KMS-11 (cell line): ENCODE measurements around the gene MAPK14.

Experiments used
- H2AFZ ChIP-seq: fragments of 200-600 bp; sonication (generic); 2 replicates; pipeline ENCODE4 v1.6.1; 2016; ENCODE audit warnings: antibody characterized with exemption, mixed run types, low read depth
- H3K27ac ChIP-seq: fragments of 200-600 bp; sonication (generic); 2 replicates; pipeline ENCODE4 v1.6.1; 2016; ENCODE audit warnings: mild to moderate bottlenecking, mixed run types
- H3K27me3 ChIP-seq: fragments of 200-600 bp; sonication (generic); 2 replicates; pipeline ENCODE4 v1.6.1; 2017; ENCODE audit warnings: mild to moderate bottlenecking, low read depth, mixed run types, moderate library complexity; ENCODE audit not compliant: insufficient read depth
- H3K36me3 ChIP-seq: fragments of 200-600 bp; sonication (generic); 2 replicates; pipeline ENCODE4 v1.6.1; 2017; ENCODE audit warnings: mild to moderate bottlenecking, mixed run types; ENCODE audit not compliant: insufficient read depth
- H3K4me1 ChIP-seq: fragments of 200-600 bp; sonication (generic); 2 replicates; pipeline ENCODE4 v1.6.1; 2016; ENCODE audit warnings: mild to moderate bottlenecking, low read depth, mixed run types; ENCODE audit not compliant: poor library complexity, severe bottlenecking
- H3K4me2 ChIP-seq: fragments of 200-600 bp; sonication (generic); 2 replicates; pipeline ENCODE4 v1.7.0; 2016; ENCODE audit warnings: mild to moderate bottlenecking, mixed run types
- H3K4me3 ChIP-seq: fragments of 200-600 bp; sonication (generic); IDR thresholded peaks from 2 replicates; pipeline ENCODE4 v1.6.1; 2017; ENCODE audit warnings: low read depth, low read length, mixed read lengths; ENCODE audit not compliant: insufficient read depth
- H3K79me2 ChIP-seq: fragments of 200-600 bp; sonication (generic); 2 replicates; pipeline ENCODE4 v1.6.1; 2016; ENCODE audit warnings: low read depth, mixed run types; ENCODE audit not compliant: insufficient read depth
- H3K9ac ChIP-seq: fragments of 200-600 bp; sonication (generic); 2 replicates; pipeline ENCODE4 v1.6.1; 2016; ENCODE audit warnings: mild to moderate bottlenecking, mixed run types
- H4K20me1 ChIP-seq: fragments of 200-600 bp; sonication (generic); 2 replicates; pipeline ENCODE4 v1.6.1; 2016; ENCODE audit warnings: mild to moderate bottlenecking, mixed run types; ENCODE audit not compliant: insufficient read depth
- CTCF ChIP-seq: fragments of 200-600 bp; sonication (generic); conservative IDR thresholded peaks from 2 replicates; pipeline ENCODE4 v1.6.1; 2017; ENCODE audit warnings: low read depth, mild to moderate bottlenecking, antibody characterized with exemption, low read length, moderate library complexity, mixed read lengths

MAPK14 gene

GRCh38 chr6:36053878-36054277 is 26.3 kb downstream of the MAPK14 start:
- Histone ChIP-seq H3K9ac (no peak overlapping the region), H3K4me1 (peaks cover 23% of the 10 kb centered on the region), H3K4me3 (no peak overlapping the region), H3K27me3 (no peaks in the 10 kb centered on the region), H3K79me2 (peaks cover 28% of the 10 kb centered on the region), H3K36me3 (no peaks in the 10 kb centered on the region), H2AFZ (no peak overlapping the region), H3K4me2 (no peak overlapping the region), H4K20me1 (peaks cover 3% of the 10 kb centered on the region; the same call in 1 of the 2 replicates), H3K27ac (no peak overlapping the region)
- no peak for TF ChIP-seq CTCF

GRCh38 chr6:36054415-36054814 is 26.8 kb downstream of the MAPK14 start:
- H3K4me1 ChIP-seq: peaks cover 23% of the 10 kb centered on the region
- H3K9ac ChIP-seq: no peak overlapping the region
- peaks cover 3% of the 10 kb centered on the region; the same call in 1 of the 2 replicates for H4K20me1 ChIP-seq
- H3K79me2 ChIP-seq: peaks cover 22% of the 10 kb centered on the region
- no peaks in the 10 kb centered on the region for H3K27me3 ChIP-seq
- H3K4me3 ChIP-seq: no peak overlapping the region
- no peak overlapping the region for H3K27ac ChIP-seq
- no peak overlapping the region for H3K4me2 ChIP-seq
- no peak overlapping the region for H2AFZ ChIP-seq
- TF ChIP-seq CTCF: no peak
- no peaks in the 10 kb centered on the region for H3K36me3 ChIP-seq

GRCh38 chr6:36054956-36055355 is 27.3 kb downstream of the MAPK14 start:
- H2AFZ ChIP-seq: no peak overlapping the region
- no peaks in the 10 kb centered on the region for H3K36me3 ChIP-seq
- H3K4me2 ChIP-seq: no peak overlapping the region
- H3K4me3 ChIP-seq: no peak overlapping the region
- no peak overlapping the region for H3K9ac ChIP-seq
- peaks cover 23% of the 10 kb centered on the region for H3K4me1 ChIP-seq
- TF ChIP-seq CTCF: no peak
- no peaks in the 10 kb centered on the region for H3K27me3 ChIP-seq
- no peak overlapping the region for H3K27ac ChIP-seq
- H3K79me2 ChIP-seq: peaks cover 17% of the 10 kb centered on the region
- H4K20me1 ChIP-seq: peaks cover 3% of the 10 kb centered on the region; the same call in 1 of the 2 replicates

GRCh38 chr6:36056178-36056577 is 28.6 kb downstream of the MAPK14 start:
- Histone ChIP-seq H2AFZ (no peak overlapping the region), H3K27me3 (no peaks in the 10 kb centered on the region), H3K27ac (no peak overlapping the region), H3K4me1 (peaks cover 23% of the 10 kb centered on the region), H4K20me1 (peaks cover 3% of the 10 kb centered on the region; the same call in 1 of the 2 replicates), H3K79me2 (peaks cover 9% of the 10 kb centered on the region), H3K4me3 (no peak overlapping the region), H3K36me3 (no peaks in the 10 kb centered on the region), H3K9ac (no peak overlapping the region), H3K4me2 (no peak overlapping the region)
- no peak for TF ChIP-seq CTCF
